Choroid plexus epithelial cell (primary cell): ENCODE measurements around the gene LRRC4C.
A peak's percentile ranks its signal among the peaks of the same experiment; 100 is the strongest.

Source experiments
- DNase-seq: peaks from one replicate; pipeline ENCODE4 v3.0.0-alpha.2; 2010; ENCODE audit warnings: low read depth
- H3K4me3 ChIP-seq: 2 replicates; pipeline ENCODE4 v1.5.1; 2011; ENCODE audit warnings: low read depth, mild to moderate bottlenecking, control low read depth, low read length, moderate library complexity
- CTCF ChIP-seq: conservative IDR thresholded peaks from 2 replicates; pipeline ENCODE4 v1.5.1; 2011; ENCODE audit warnings: low read depth, mild to moderate bottlenecking, control low read depth, inconsistent platforms, low read length, moderate library complexity

Gene LRRC4C

GRCh38 chr11:40340911-40341310, 1118.5 kb downstream of the LRRC4C start:
- TF ChIP-seq CTCF: no peak
- H3K4me3 ChIP-seq: no peak overlapping the region
- DNase-seq: no peak

GRCh38 chr11:40338739-40339138, 1120.7 kb downstream of the LRRC4C start:
- no peak overlapping the region for H3K4me3 ChIP-seq
- DNase-seq: peak; percentile 70
- peak; percentile 9 for TF ChIP-seq CTCF

- DNase-seq: no peak
- no peak for TF ChIP-seq CTCF
- H3K4me3 ChIP-seq: no peak overlapping the region
Observed at GRCh38 chr11:40338062-40338461, 1121.4 kb downstream of the LRRC4C start.

GRCh38 chr11:40337118-40337517, 1122.3 kb downstream of the LRRC4C start:
- H3K4me3 ChIP-seq: no peak overlapping the region
- TF ChIP-seq CTCF: no peak
- DNase-seq: peak; percentile 41

- peak overlapping the region; percentile 9 for H3K4me3 ChIP-seq
- peak; percentile 100 for DNase-seq
- no peak for TF ChIP-seq CTCF
Observed at GRCh38 chr11:40328890-40329614, 1130.4 kb downstream of the LRRC4C start.

- DNase-seq: no peak
- no peak for TF ChIP-seq CTCF
- no peak overlapping the region for H3K4me3 ChIP-seq
Observed at GRCh38 chr11:40323241-40323640, 1136.2 kb downstream of the LRRC4C start.

- H3K4me3 ChIP-seq: no peak overlapping the region
- DNase-seq: no peak
- no peak for TF ChIP-seq CTCF
Observed at GRCh38 chr11:40321537-40321936, 1137.9 kb downstream of the LRRC4C start.
